Neural progenitor cell (in vitro differentiated cells): Measurements from ENCODE around the gene ZSCAN2.

ENCODE experiments used
- CTCF ChIP-seq: fragments of 200-600 bp; sonication (generic); IDR thresholded peaks from 2 replicates; pipeline ENCODE4 v1.5.1; 2017; ENCODE audit warnings: antibody characterized with exemption, mild to moderate bottlenecking
- EZH2 ChIP-seq: fragments of 200-600 bp; sonication (generic); IDR thresholded peaks from 2 replicates; pipeline ENCODE4 v1.6.1; 2017; ENCODE audit warnings: antibody characterized with exemption, mild to moderate bottlenecking, moderate library complexity
- EZH2phosphoT487 ChIP-seq: fragments of 200-600 bp; sonication (generic); IDR thresholded peaks from 2 replicates; pipeline ENCODE4 v1.6.1; 2017; ENCODE audit warnings: antibody characterized with exemption

GRCh38 chr15:84653584-84653909 is 52.7 kb downstream of the ZSCAN2 start:
- TF ChIP-seq CTCF (no peak), EZH2 (no peak), EZH2phosphoT487 (no peak)
